ENCODE data around the gene DCAF12. TPM values are rescaled to one million over a fixed set of nuclear protein-coding genes. Genes with fewer than 3 reads are reported as not detected.
"Not testable (repeated sequence)": the region's sequence is repeated elsewhere in the genome, so short reads cannot be mapped to it uniquely, and the experiment has no call there.

DCAF12 gene
- total RNA-seq, 1 experiment from 2014 or later: 50.6 TPM

DNA sequence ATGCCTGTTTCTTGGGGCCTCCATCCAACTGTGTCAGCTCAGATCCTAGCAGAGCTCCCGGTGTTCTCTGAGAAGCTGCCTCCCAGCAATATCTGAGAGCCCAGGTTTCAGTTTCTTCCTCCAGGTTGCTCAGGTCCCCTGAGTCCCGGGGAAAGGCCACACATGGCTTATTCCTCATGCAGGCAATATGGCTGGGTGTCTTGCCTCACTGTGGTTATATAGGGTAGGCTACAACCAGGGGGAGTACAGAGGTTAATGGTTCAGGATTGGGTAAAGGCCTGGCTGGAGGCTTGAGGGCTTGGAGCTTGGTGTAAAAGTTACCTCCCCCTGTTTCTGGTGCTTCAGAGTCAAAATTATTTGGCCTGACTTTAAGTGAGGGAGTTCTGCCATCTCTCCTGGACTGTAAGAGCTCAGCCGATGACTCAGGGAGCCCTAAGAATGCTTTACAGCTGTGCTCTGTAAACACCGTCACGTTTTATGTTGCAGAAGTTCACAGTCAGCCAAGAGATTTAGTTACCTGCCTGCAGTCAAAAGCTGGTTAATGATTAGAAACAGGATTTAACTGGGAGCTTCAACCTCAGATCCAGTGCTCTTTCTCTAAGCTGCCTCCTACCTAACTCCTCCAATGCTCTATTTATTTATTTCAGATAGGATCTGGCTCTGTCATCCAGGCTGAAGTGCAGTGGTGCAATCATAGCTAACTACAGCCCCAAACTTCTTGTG, 53.5 kb downstream of the DCAF12 start:
- in situ Hi-C loops (cut with HindIII; ENCODE audit: low sequenced_read_pairs): no loop called here
- DNase-seq (ENCODE audit: low spot score): no peak

DNA sequence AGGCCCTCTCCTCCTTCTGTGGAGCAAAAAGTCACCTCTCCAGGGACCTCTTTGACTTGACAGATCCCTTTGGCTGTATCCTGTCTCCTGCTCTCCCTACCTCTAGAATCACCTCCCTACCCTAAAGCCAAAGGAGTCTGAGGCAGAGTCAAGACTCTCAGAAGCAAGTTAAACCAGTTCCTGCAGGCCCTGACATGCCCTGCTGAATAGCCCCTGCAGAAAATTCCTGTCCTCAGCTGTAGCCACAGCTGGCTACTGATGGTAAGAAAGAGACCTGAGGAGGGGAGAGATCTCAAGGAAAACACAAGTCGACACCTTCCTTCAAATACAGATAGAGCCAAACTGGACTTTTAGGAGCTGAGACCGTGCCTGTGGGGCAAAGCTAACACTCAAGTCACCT, 54.1 kb downstream of the DCAF12 start:
- in situ Hi-C loops (cut with HindIII; ENCODE audit: low sequenced_read_pairs): no loop called here
- no peak for DNase-seq (ENCODE audit: low spot score)

DNA sequence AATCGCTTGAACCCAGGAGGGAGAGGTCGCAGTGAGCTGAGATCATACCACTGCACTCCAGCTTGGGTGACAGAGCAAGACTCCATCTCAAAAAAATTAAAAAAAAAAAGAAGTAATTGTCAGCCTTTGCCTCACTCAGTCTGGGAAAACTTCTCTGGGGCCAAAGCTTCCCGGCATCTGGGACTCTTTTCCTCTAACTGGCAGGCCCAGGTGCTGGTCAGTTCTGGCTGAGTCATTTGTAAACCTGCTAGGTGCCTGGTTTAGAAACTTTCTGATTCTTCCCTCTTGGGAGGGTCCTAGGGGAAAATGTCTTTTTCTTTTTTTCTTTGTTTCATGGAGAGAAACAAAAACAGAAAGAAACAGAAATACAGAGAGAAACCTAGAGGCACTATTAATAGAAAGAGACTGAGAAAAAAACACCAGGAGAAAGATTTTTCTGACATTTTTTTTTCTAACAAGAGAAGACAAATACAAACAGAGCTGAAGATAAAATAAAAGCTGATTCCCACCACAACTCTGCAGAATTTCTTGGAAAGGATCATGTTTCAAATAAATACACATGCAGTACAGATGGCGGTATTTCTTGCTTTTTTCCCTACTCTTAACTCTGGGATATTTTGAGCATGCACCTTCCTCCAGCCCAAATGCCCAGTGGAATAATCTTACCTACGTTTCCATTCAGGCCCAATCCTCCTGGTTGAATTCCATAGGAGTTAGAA, 55.7 kb downstream of the DCAF12 start:
- DNase-seq (ENCODE audit: low spot score): no peak
- in situ Hi-C loops (cut with HindIII; ENCODE audit: low sequenced_read_pairs): no loop called here

DNA sequence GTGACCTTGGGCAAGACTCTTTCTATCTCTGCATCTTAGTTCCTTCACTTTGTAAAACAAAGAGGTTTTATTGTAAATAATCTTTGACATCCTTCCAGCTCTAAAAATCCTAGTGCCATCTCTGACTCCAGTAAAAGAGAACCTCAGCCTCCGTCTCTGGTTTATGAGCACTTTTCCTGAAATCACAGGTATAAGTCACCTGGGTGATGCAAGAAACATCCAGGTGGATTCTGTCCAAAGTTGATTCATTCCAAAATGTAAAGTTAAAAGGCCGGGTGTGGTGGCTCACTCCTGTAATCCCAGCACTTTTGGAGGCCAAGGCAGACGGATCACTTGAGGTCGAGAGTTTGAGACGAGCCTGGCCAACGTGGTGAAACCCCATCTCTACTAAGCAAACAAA, 56.7 kb downstream of the DCAF12 start:
- in situ Hi-C loops (cut with HindIII; ENCODE audit: low sequenced_read_pairs): no loop called here
- no peak for DNase-seq (ENCODE audit: low spot score)

DNA sequence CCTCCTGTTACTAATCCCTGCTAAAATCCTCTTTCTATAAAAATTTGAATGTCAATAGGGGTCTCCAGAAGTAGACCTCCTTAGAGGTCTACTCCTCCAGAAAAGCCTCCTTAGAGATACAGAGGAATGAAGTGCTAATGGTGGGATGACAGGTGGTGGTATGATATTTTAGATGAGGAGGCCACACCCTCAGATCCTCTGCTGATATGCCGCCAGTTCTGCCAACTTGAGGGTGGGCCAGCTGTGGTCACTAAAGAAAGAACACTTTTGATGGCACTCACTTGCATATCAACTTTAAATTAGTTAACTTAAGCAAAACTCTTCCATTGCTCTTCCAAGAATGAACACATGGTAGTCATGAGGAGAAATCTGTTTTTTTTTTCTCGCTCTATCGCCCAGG, 61.0 kb downstream of the DCAF12 start:
- no peak for DNase-seq (ENCODE audit: low spot score)
- in situ Hi-C loops (cut with HindIII; ENCODE audit: low sequenced_read_pairs): no loop called here

DNA sequence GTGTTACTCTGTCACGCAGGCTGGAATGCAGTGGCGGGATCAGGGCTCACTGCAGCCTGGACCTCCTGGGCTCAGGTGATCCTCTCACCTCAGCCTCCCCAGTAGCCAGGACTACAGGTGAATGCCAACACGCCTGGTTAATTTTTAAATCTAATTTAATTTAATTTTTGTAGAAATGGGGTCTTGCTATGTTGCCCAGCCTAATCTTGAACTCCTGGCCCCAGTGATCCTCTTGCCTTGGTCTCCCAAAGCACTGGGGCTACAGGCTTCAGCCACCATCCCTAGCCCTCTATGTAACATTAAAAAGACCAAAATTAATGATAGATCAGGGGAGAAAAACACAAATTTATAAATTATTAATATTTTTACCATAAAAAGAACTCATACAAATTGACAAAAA, 66.5 kb downstream of the DCAF12 start:
- no peak for DNase-seq (ENCODE audit: low spot score)
- in situ Hi-C loops (cut with HindIII; ENCODE audit: low sequenced_read_pairs): no loop called here

DNA sequence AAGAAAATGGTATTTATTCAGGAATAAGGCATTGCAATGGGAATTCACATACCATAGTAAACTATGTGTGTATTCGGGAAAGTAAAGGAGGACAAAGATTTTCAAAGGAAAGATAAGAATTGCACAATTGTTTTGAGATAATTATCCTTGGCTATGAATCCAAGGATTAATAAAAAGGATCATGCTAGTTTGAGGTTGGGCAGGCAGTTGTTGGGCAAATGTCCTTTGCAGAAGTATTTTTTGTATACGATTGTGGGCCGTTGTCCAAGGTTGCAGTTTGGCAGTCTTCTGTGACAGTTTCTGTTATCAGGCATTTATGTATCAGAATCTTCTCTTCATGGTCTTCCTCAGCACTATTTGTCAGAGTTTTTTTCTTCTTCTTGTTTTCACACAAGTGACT, 67.2 kb downstream of the DCAF12 start:
- in situ Hi-C loops (cut with HindIII; ENCODE audit: low sequenced_read_pairs): no loop called here
- no peak for DNase-seq (ENCODE audit: low spot score)

DNA sequence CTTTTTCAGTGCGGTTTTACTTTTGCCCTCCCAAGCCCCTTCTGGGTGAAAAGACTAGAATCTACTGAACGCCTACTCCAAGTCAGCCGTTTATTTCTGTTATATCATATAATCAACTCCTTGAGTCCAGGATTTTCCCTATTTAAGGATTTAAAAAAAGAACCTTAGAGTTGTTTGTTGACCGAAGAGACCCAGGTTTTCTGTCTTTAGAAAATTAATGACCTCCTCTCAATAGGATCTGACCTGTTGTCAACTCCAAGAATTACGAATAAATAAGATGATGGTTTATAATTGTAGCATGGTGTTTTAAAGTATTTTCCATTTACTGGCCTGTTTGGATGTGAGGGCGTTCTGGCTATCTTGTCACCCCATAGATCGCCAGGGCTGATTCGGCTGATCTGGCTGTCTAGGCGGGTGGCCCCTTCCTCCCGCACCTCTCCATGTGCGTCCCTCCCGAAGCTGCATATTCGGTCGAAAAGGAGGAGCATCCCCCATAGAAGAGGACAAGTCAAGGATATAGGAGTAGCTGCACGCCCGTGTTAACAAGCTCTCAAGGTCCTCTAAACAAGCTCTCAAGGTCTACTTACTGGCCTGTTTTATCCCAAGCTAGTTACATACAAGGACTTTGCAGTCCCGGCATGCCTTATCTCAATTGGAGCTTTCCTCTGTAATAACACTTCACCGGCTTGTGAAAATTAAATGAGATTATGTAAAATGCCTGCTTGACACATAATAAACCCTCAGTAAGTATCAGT, 76.7 kb downstream of the DCAF12 start:
- DNase-seq (ENCODE audit: low spot score): no peak
- in situ Hi-C loops (cut with HindIII; ENCODE audit: low sequenced_read_pairs): no loop called here

DNA sequence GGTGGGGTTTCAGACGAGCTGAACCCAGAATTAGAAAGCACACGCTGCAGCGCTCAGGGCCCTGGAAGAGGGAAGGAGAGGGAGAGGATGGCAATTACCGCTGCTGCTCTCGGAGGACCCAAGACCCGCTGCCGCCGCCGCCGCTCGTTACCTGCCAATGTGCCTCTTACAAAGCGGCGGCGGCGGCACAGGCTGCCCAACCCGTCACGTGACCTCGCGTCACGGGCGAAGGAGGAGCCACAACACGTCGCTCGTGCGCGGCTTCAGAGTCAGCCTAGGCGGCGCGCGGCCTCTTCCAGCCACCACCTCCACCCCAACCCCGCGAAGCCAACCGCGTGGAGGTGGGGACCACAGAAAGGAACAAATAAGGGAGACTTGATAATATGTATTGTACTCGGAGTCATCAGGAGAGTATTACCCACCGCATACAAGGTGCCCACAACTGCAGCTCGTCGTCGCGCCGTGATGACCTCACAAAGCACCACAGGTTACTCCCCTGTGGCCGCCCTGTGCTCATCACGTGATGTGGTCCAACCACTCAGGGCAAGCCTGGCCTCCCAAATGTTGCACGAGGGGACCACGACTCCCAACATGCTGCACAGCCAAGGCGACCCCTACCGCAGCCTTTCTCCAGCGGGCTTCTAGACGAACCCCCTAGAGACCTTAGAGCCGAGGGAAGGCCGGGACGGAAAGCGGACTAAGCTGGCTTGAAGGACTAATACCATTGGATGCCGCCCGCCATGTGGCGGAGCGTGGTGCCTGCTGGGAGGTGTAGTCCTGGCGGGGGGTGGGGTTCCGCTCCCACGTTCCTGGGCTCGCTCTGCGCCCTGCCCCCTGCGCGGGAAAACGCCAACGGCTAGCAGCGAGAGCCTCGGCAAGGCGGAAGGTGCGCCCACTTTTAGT, 77.5 kb downstream of the DCAF12 start, which contains the start of gene UBAP2:
Gene UBAP2 (minus strand): TSS at position 161 of the 903 bp plus-strand sequence. CDS start 31,739 bp downstream, outside the sequence.
- peak; percentile 98 for DNase-seq (ENCODE audit: low spot score)
- in situ Hi-C loops (cut with HindIII; ENCODE audit: low sequenced_read_pairs): no loop called here

DNA sequence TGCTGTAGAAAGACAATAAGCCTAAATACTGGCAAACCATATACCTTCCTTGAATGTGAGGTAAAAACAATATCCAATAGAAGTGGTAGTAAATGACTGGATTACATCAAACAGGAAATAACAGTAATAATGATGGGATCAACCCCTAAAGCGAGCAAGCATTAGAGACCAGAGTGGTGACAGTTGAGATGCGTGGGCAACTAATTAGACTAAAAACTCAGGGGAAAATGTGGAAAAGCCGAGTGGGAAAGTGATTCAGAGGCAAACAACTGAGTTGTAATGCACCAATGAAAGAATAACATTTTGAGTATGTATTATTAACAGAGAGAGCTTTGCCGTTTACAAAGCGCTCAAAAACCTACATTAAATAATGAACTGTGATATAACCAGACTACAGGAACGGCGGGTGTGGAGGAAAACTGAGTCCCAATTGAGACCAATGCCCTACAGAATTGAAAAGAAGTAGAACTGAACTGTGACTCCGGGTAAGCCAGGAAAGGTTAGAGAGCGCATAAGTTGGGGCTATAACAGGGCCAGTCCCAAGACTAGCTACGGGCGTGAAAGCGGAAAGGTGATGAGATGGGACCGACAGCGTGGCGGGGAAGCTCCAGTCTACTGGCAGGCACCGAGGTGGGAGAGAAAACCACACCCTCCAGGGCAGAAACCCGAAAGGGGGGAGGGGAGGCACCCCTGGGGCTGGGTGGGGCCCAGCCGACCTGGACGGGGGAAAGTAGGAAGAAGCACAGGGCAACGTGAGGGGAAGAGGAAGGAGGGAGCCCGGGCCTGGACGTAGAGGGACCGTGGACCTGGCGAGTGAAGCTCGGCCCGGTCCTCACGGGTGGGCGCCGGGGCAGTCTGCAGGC, 78.4 kb downstream of the DCAF12 start:
- no peak for DNase-seq (ENCODE audit: low spot score)
- in situ Hi-C loops (cut with HindIII; ENCODE audit: low sequenced_read_pairs): no loop called here

DNA sequence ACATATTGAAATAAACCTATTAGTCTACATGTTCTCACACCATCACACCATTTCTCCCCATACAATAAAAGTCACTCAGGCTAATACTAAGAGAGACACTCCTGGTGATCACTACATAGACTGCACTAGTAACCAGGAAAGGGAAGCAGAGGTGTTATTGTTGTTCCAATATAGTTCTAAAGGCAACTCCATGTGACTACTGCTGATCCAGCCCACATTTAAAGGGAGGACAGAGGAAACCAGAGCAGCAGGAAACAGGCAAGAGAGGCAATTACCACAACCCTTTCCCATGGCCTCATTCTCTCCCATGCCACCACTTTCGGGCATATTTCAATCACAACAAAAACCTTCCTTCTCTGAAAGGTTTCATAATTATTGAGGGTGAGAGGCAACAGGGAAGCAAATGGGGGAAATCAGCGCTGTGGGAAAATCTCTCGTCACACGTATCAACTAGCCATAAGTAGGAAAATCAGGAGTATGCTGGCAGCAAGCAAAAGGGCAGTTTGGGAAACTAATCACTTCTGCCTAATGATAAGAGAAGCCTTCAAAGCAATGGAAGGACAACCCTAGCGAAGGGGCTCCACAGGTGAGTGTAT, 79.6 kb downstream of the DCAF12 start:
- no peak for DNase-seq (ENCODE audit: low spot score)
- in situ Hi-C loops (cut with HindIII; ENCODE audit: low sequenced_read_pairs): no loop called here

DNA sequence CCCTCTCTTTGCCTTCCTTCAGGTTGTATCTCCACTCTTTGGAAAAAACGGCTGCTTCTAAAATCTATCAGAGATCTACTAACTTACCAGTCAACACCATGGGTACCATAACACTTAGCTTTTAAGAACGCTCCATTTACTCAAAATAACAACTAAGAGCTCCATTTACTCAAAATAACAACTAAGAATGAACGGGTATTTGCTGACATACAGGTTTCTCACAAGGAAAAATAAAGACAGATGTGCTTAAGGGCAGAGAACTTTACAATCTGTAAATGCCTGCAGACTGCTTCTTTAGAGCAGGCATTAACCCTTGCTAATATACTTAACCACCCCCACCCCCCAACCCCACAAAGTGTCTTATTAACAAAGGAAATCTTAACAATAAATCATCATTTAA, 80.6 kb downstream of the DCAF12 start:
- no peak for DNase-seq (ENCODE audit: low spot score)
- in situ Hi-C loops (cut with HindIII; ENCODE audit: low sequenced_read_pairs): no loop called here

DNA sequence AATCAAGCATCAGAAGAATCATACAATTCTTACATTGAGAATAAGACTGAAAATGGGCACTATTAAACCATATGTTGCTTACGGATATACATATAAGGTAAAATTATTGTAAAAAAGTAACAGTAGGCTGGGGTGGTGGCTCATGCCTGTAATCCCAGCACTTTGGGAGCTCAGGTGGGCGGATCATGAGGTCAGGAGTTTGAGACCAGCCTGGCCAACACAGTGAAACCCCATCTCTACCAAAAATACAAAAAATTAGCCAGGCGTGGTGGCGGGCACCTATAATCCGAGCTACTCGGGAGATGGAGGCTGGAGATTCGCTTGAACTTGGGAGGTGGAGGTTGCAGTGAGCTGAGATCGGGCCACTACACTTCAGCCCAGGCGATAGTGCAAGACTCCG, 84.4 kb downstream of the DCAF12 start:
- in situ Hi-C loops (cut with HindIII; ENCODE audit: low sequenced_read_pairs); DNase-seq (ENCODE audit: low spot score): not testable (repeated sequence)

DNA sequence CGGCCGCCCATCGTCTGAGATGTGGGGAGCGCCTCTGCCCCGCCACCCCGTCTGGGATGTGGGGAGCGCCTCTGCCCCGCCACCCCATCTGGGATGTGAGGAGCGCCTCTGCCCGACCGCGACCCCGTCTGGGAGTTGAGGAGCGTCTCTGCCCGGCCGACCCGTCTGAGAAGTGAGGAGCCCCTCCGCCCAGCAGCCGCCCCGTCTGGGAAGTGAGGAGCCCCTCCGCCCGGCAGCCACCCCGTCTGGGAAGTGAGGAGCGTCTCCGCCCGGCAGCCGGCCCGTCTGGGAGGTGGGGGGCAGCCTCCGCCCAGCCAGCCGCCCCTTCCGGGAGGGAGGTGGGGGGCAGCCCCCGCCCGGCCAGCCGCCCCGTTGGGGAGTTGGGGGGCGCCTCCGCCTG, 87.6 kb downstream of the DCAF12 start:
- in situ Hi-C loops (cut with HindIII; ENCODE audit: low sequenced_read_pairs); DNase-seq (ENCODE audit: low spot score): not testable (repeated sequence)

DNA sequence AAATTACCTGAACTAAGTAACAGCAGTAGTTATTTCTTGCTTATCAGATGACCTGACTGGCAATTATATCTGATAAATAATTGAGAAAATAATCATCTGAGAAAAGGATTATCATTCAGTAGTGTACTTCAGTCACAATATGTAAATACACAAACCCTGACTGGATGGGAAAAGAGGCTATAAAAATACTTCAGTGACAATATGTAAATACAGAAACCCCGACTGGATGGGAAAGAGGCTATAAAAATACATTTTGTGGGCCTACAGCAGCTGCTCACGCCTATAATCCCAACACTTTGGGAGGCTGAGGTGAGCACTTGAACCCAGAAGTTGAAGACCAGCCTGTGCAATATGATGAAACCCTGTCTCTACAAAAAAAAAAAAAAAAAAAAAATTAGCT, 88.9 kb downstream of the DCAF12 start:
- in situ Hi-C loops (cut with HindIII; ENCODE audit: low sequenced_read_pairs): no loop called here

DNA sequence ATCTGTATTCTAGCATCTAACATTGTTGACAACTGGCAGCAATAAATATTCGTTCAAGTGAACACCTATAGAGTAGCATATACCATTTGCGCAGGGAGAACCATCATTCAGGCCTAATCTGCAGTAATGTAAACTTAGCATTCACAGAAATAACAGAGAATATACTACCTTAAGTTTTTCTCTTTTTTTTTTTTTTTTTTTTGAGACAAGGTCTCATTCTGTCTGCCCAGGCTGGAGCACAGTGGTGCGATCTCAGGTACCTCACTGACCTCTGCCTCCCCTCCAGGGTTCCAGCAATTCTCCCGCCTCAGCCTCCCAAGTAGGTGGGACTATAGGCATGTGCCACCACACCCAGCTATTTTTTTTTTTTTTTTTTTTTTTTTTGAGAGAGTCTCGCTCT, 89.9 kb downstream of the DCAF12 start:
- DNase-seq (ENCODE audit: low spot score): no peak
- in situ Hi-C loops (cut with HindIII; ENCODE audit: low sequenced_read_pairs): no loop called here

More for the DNA sequence above, 88.9 kb downstream of the DCAF12 start:
- DNase-seq (ENCODE audit: low spot score): no peak
